ENCODE measurements around the gene GMCL1. TPM values are rescaled to one million over a fixed set of nuclear protein-coding genes. Genes with fewer than 3 reads are reported as not detected.

GMCL1 gene
- total and polyA plus RNA-seq, 2 of the 13 experiments (the other 11 are each of a cell fraction or from before 2014, with no cell fraction given) = 18.7 to 24.0 TPM

GRCh38 chr2:69914164-69914949 is 84.9 kb downstream of the GMCL1 start (continued):
- peak; percentile 85 for TF ChIP-seq NFATC3 (CRISPR knock-in tag; IDR thresholded peaks at IDR 0.05)
- no peak for TF ChIP-seq SETDB1 (CRISPR knock-in tag; IDR thresholded peaks at IDR 0.05; ENCODE audit: borderline replicate concordance)
- peak; percentile 87 for TF ChIP-seq MED1 (CRISPR knock-in tag; IDR thresholded peaks at IDR 0.05)
- TF ChIP-seq IKZF1 (IDR thresholded peaks at IDR 0.05) = no peak
- TF ChIP-seq MYPOP (CRISPR knock-in tag; IDR thresholded peaks at IDR 0.05) = peak; percentile 86
- peak; percentile 93 for TF ChIP-seq ZNF225 (CRISPR knock-in tag; IDR thresholded peaks at IDR 0.05)
- TF ChIP-seq GABPB1 (CRISPR knock-in tag; IDR thresholded peaks at IDR 0.05) = peak; percentile 93
- peak; percentile 94 for TF ChIP-seq PHF8 (CRISPR knock-in tag; IDR thresholded peaks at IDR 0.05)
- TF ChIP-seq ZSCAN5A (CRISPR knock-in tag; IDR thresholded peaks at IDR 0.05; ENCODE audit: borderline replicate concordance) = no peak; the same call in 1 of the 2 replicates
- no peak for TF ChIP-seq MTA3 (CRISPR knock-in tag; IDR thresholded peaks at IDR 0.05)
- peak; percentile 90 for TF ChIP-seq ATF1 (CRISPR knock-in tag; IDR thresholded peaks at IDR 0.05)
- TF ChIP-seq ZNF576 (CRISPR knock-in tag; IDR thresholded peaks at IDR 0.05) = no peak
- TF ChIP-seq AHR (CRISPR knock-in tag; IDR thresholded peaks at IDR 0.05) = peak; percentile 91; the same call in 1 of the 2 replicates
- TF ChIP-seq RARG (CRISPR knock-in tag; IDR thresholded peaks at IDR 0.05; ENCODE audit: low read depth) = peak; percentile 98; the same call in 1 of the 2 replicates
- peak; percentile 58; the same call in 1 of the 2 replicates for TF ChIP-seq ZNF33A (CRISPR knock-in tag; IDR thresholded peaks at IDR 0.05; ENCODE audit: borderline replicate concordance)
- peak; percentile 74; the same call in 1 of the 2 replicates for TF ChIP-seq AKNA (CRISPR knock-in tag; IDR thresholded peaks at IDR 0.05; ENCODE audit: borderline replicate concordance)
- TF ChIP-seq TMF1 (CRISPR knock-in tag; IDR thresholded peaks at IDR 0.05; ENCODE audit: low read depth) = no peak
- TF ChIP-seq ZNF564 (CRISPR knock-in tag; IDR thresholded peaks at IDR 0.05) = peak; percentile 79; the same call in 1 of the 2 replicates
